ENCODE measurements around the gene NUDT11.
"Not testable (repeated sequence)": the region's sequence is repeated elsewhere in the genome, so short reads cannot be mapped to it uniquely, and the experiment has no call there.

NUDT11 gene

DNA sequence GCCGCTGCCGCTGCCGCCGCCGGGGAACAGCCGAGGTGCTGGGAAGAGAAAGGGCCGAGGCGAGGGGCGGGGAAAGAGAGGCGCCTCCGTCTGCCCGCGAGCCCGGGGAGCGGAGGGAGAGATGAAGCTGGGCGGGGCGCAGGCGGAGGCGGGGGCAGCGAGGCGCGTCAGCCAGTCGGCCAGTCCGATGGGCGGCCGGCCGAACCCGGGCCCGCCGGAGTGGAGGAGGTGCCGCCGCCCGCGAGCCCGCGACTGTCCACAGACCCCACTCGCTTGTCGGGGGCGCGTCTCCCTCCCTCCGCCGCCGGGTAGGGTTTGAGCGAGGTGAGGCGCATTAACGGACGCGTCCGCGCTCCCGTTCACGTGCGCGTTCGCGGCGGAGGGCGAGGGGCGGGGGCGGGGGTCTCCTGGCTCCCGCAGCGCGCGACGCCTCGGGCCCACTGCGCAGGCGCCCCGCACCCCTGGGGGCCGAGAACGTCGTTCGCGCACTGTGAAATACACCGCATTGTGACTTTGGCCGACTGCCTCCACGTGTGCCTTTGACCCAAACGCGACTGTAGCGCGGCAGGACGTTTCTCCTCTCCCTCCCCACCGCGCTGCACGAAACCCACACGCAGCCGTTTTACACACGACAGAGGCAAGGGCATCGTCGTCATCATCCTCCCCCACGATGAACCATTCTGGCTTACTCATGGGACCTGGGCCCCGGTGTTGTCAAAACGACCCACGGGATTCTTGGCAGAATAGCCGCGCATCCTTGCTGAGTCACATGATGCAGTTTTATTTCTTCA lies at the start of gene NUDT11:
Gene NUDT11, minus strand, starts transcription at position 92 of the 791 bp plus-strand sequence. CDS start 148 bp downstream, outside the sequence.
- peak; percentile 77 for DNase-seq

DNA sequence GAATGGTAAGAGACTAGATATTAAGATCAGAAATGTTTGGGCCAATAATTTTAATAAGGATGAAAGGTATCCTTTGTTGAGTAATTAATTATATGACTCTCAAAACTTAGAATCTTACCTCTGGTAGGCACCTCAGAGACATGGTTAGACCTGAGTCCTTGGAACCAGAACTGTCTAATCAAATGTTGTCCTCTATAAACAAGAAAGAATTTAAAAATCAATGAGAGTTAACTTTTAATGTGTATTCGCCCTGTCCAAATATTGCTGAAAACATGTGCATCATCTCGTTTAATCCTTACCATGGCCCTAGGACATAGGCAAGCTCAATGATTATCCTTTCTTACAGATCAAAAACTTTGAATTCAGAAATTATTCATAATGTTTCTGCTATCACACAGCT lies 24.0 kb upstream of the NUDT11 start:
- no peak for DNase-seq

DNA sequence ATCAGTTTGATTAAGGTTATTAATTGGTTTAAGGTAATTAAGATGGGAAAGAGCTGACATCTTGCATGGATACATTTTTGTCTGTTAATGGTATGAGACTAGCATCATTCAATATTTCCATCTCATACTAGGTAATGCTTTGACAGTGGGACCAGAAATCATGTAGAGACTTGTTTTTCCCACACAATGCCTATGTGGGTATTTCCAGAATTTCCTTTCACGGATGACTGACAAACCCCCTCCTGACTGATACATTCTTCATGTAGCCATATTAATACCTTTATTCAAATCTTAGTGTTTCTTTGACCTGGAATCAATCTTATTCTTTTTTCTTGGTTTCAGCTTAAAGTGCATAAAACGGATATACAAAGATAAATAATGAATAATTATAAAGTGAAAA lies 22.7 kb upstream of the NUDT11 start:
- not testable (repeated sequence) for DNase-seq

DNA sequence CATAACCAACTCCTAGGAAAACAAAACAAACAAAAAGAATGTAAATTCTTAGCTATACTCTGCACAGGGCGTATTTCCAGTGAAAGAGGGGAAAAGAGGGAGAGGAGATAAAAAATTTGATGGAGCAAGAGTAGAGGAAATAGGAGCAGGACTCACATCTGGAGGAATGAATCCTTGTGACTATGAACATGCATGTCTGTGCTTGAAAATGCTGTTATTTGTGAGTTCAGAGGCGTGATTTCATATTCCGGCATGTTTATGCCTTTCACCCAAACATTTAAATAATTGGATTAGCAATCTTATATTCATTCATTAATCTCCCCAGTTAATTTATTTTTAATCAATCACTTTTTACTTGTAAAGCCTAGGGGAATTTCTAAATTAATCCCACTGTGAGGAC lies 11.2 kb upstream of the NUDT11 start:
- DNase-seq: no peak

DNA sequence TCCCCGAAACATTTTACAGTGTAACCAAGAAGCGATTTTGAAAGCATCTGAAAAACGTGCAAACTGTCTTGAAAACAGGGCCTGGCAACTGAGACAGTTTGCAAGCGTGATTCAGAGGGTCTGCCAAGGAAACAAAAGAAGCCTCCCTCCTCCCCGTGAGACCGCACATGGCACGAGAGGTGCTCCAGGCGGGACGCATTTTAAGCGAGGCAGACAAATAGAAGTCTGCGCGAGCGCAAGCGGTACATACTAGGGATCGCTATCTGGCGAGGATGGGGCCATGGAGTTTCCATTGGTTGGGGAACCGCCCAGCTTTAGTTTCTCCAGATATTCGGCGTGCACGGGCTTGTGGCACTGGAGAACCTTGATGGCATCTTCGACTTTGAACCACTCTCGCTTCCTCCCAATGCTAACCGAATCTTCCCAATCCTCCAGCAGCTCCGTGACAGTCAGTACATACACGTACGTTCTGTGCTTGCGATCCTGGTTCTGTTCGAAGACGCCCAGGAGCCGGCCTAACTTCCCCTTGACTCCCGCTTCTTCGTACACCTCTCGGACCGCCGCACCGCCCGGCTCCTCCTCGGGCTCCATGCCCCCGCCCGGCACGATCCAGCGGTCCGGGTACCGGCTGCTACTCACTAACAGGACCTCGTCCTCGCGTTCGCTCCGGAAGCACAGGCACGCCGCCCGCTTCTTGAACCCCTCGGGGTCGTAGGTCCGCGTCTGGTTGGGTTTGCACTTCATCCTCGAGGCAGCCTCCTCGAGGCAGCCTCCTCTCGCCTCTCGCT lies 497 bp downstream of the NUDT11 start:
- DNase-seq: not testable (repeated sequence)

DNA sequence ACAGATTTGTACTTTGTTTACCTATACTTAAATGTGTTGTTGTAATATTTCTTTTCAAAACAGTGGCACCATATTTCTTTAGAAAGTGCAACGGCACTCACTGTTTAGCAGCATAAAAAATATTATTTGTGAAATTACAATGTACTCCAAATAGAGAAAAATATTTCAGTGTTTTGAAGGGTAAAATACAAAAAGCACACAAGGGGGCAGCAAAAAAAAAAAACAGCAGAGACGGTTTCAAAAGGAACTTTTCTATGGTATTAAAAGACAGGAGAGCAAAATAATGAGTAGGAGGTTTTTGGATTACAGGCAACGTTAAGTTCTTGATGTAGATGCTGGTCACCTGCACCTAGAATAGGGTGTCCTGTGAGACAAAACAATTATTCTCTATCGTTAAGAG lies 2.0 kb downstream of the NUDT11 start:
- no peak for DNase-seq

DNA sequence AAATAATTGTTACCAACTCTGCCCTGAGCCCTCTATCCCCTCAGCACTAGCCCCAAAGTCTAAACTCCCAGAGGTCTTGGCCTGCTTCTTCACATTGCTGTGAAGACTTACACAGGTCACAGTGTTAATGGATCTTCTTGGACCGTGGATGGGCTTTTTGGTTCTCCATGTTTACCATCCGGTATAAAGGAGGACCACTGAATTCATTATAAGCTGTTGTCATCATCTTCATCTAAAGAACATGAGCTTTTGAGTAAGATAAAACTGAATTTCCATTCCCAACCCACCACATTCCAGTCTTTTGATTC lies 8.5 kb downstream of the NUDT11 start:
- DNase-seq: no peak

DNA sequence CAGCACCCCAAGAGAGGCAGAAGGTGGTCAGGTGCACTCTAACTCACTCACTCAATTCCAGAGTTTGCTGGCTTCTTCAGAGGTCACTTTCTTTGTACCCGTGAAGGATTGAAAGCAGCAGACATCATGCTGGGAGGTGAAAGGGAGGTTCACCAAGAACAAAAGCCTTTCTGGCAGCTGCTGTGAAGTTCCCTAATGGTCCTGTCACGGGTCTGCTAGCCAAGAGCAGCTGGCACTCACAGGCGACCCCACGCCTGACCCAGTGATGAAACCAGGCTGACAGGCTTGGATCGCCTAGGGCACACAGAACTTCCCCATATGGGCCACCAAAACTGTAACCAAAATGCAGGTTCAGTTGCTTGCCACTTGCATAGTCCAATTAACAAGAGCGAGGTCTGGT lies 11.8 kb downstream of the NUDT11 start:
- no peak for DNase-seq

DNA sequence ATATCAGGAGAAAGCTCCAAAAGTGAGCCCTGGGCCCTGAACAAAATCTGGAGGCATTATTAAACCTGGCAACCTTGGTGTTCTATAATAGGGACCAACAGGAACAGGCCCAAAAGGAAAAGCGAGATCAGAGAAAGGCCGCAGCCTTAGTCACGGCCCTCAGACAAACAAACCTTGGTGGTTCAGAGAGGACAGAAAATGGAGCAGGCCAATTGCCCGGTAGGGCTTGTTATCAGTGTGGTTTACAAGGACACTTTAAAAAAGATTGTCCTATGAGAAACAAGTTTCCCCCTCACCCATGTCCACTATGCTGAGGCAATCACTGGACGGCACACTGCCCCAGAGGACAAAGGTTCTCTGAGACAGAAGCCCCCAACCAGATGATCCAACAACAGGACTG lies 14.0 kb downstream of the NUDT11 start:
- not testable (repeated sequence) for DNase-seq

DNA sequence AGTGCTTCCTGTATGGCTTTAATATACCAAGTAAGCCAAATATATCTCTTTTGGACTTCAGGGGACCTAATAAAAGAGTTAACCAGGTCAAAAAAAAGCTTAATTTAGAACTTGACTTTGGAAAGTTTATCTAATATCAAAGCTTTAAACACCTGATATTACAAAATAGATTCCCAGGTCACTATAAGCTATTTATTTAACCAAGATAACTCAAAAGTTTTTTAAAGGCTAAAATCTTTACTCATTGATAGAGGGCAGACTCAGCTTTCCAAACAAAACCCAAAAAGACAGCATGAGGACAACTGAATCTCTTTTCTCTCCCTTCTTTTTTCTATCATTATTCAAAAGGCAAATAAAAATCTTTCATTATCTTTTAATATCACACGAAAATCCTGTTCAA lies 19.5 kb downstream of the NUDT11 start:
- no peak for DNase-seq

DNA sequence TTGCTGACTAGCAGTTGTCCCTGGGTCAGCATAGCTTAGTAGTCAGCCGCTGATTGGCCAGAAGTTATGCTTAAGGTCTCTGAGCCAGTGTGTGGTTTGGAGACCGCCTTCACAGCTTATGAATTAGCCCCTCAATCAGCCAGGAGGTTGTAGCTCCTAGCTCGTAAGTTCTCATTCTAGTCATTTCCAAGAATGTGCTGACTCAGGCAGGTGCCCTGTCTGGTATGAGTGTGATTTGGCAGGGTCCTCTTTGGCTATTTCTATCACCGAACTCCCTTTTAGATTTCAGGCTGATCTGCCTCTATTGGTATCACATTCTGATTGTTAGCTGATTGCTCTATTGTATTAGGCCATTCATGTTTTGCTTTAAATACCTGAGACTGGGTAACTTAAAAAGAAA lies 33.1 kb downstream of the NUDT11 start:
- no peak for DNase-seq

DNA sequence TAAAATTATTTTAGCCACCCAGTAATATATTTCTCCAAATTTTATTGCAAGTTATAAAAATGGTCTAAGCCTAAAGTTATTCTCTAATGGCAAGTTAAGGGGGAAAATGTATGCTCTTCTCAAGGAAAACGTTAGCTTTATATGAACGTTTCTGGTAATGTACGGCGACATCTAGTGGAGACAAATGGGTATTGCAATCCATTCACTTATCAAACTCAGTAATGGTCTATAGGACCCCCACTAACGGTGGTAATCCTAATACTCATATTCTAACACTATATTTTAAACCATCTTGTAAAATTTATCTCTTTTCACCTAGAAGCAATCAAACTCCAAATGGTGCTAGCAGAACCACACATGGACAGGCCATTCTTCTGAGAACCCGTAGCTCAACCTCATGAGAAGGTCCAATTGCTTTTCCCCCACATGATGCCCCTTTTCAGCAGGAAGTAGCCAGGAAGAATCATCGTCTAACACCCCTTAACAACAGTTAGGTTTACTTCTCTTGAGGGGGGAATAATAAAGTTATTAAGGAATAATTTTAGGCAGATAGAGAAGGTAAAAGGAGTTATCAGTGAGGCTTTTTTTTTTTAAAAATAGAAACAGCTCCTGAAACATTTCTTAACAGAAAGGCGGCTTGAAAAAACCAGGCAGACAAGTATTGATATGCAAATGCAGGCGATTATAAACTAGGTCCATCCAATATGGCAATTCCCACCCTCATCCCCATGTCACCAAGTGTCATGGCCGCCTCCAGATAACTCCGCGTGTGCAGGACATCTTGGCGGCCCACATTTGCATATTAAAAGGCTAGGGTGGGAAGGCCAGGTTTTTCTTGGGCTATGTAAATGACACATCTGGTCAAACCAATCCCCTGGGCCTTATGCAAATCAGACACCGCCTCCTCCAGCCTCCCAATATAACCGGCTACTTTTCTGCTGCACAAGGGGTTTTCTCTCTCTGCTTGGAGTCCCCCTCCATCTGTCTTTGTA lies 35.0 kb downstream of the NUDT11 start:
- DNase-seq: no peak

DNA sequence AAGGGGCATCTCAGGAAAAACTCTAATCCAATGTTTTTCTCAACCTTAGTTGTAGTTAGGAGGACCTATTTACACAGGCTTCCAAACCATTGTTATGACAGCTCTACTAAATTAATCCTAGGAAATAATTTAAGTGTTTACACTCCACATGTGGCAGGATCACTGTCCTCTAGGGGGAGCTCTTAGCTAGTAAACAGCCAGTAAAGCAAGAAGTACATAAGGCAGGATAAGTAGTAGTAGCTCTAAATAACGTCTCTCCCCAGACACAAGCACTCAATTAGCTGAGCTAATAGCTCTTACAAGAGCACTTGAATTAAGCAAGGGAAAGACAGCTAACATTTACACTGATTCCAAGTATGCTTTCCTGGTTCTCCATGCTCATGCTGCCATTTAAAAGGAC lies 37.3 kb downstream of the NUDT11 start:
- DNase-seq: no peak

DNA sequence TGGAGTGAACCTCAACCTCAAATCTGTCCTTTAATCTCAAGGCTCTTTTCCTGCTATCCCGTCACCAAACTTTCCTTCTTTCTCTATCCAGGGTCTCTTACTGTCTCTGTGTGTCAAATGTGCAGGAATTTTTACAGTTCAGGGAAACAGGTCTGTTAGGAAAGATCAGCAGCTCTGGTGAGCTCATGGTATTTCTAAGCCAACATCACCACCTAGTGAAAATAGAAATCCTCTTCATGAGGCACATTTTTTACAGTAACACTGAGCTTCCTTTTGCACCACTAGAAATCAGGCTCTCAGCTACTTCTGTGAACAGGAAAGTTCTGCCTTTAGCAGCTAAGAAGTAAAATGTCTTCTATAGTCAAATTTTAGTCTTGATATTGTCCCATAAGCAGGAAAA lies 39.6 kb downstream of the NUDT11 start:
- no peak for DNase-seq

DNA sequence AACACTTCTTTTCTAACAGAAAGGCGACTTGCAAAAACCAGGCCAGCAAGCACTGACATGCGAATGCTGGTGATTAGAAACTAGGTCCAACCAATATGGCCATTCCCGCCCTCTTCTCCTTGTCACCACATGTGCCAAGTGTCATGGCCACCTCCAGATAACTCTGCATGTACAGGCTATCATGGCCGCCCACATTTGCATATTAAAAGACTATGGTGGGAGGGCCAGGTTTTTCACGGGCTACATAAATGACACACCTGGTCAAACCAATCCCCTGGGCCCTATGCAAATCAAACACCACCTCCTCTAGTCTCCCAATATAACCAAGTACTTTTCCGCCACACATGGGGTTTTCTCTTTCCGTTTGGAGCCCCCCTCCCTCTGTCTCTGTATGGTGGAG lies 40.1 kb downstream of the NUDT11 start:
- no peak for DNase-seq

DNA sequence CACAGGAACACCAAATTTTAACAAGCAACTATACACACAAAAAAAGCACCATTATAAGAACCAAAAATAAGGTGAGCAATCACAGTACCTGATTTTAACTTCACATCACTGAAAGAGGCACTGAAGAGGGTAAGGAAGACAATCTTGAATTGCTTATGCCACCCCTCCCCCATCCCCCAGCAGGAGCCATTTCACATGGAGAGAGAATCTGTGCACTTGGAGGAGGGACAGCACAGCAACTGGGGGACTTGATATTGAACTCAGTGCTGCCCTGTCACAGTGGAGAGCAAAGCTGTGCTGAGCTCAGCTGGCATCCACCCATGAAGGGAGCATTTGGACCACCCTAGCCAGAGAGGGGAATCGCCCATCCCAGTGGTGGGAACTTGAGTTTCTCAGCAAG lies 56.0 kb downstream of the NUDT11 start:
- no peak for DNase-seq

Data from activated effector memory CD4-positive, alpha-beta T cell treated with anti-CD3 and anti-CD28 coated beads, Interleukin-2, amount 50 U/mL, for 16 hours (primary cell).